NT2/D1 (cell line): Measurements from ENCODE around the gene RBBP5.

Experiments used
- SUZ12 ChIP-seq: IDR thresholded peaks from 2 replicates; pipeline ENCODE4 v1.6.1; 2011; ENCODE audit not compliant: insufficient read length, insufficient read depth; ENCODE audit errors: extremely low read depth
- YY1 ChIP-seq: IDR thresholded peaks from 2 replicates; pipeline ENCODE4 v1.6.1; 2011; ENCODE audit not compliant: insufficient read length, insufficient read depth
- ZNF274 ChIP-seq: IDR thresholded peaks from 2 replicates; pipeline ENCODE4 v1.6.1; 2011; ENCODE audit warnings: mild to moderate bottlenecking, low read depth, low read length

GRCh38 chr1:205044741-205045140 is 77.0 kb downstream of the RBBP5 start:
- TF ChIP-seq ZNF274 (no peak), SUZ12 (no peak), YY1 (no peak)
